GM03348 (cell line): Measurements from ENCODE around the gene TANC2.

Experiments
- DNase-seq: peaks from one replicate; pipeline ENCODE4 v3.0.0; 2012; ENCODE audit warnings: low spot score

Gene TANC2

DNA sequence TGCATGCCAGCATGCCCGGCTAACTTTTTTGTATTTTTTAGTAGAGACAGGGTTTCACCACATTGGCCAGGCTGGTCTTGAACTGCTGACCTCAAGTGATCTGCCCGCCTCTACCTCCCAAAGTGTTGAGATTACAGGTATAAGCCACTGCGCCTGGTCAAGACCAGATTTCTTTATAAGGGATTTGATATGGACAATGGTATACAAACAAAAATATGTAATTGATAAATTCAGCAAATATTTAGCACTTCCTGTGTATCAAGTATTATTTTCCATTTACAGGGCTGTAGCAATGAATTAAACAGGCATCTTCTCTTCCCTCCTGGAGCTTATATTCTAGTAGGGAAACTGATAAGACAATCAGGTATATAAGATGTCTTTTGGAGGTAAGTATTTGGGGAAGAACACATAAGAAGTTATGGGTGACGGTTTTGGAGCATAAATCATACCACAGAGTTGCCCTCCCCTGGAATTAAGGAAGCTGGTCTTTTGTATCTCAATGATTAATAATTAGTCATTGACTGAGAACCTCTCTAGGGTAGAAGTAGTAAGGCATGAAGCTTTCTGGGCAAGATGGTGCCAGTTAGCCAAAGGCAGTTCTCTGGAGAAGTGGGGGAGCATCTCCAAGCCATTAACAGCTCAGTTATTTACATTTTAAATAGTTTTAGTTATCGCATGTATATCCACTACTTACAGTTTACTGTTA, 35.8 kb downstream of the TANC2 start:
- DNase-seq: no peak

DNA sequence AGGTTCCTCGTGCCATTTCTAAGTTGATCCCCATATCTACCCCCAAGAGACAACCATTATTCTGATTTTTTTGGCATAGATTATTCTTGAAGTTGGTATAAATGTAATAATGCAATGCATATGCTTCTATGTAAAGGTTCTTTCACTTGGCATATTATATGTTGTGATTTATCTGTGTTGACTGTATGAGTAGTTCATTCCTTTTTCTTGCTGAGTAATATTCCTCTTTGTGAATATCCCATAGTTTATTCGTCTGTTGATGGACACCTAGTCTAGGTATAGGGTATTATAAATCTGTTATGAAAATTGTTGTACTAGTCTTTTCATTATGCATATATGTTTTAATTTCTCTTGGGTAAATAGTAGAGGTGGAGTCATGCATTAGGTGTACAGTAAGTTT, 36.6 kb downstream of the TANC2 start:
- no peak for DNase-seq

DNA sequence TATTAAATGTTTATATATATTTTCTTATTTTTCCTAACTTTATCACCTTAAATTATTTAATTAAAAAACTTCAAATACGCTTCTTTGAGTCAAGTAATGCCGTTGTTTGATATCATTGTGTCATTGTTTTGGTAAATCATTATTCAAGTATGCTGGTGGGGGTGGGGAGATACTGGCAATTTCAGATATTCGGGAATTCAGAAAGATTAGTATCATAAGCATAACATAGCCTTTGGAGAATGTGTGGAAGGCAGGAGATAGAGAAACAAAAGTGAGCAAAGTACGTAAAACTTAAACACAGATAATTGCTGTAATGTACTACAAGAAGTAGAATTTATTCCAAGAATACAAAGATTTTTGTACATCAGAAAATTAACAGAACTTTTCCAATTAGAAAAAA, 49.8 kb downstream of the TANC2 start:
- no peak for DNase-seq
